Neural progenitor cell (in vitro differentiated cells): ENCODE data around the gene MT1B. TPM values are rescaled to one million over a fixed set of nuclear protein-coding genes. Genes with fewer than 3 reads are reported as not detected.

Experiments
- DNase-seq: peaks from one replicate; pipeline ENCODE4 v3.0.0-alpha.2; 2016; ENCODE audit warnings: low spot score
- H2AFZ ChIP-seq: fragments of 200-600 bp; sonication (generic); replicated peaks from 2 replicates; pipeline ENCODE4 v1.6.1; 2016; ENCODE audit warnings: antibody characterized with exemption
- H3F3A ChIP-seq: fragments of 200-600 bp; sonication (generic); 2 replicates; pipeline ENCODE4 v1.6.1; 2016; ENCODE audit warnings: antibody characterized with exemption, low read depth
- H3K27ac ChIP-seq: fragments of 200-600 bp; sonication (generic); 2 replicates; pipeline ENCODE4 v1.5.1; 2016; ENCODE audit warnings: mild to moderate bottlenecking
- H3K27me3 ChIP-seq: fragments of 200-600 bp; sonication (generic); 2 replicates; pipeline ENCODE4 v1.6.1; 2016; ENCODE audit warnings: mild to moderate bottlenecking, moderate library complexity
- H3K36me3 ChIP-seq: fragments of 200-600 bp; sonication (generic); 2 replicates; pipeline ENCODE4 v1.5.1; 2016
- H3K4me1 ChIP-seq: fragments of 200-600 bp; sonication (generic); 2 replicates; pipeline ENCODE4 v1.6.1; 2016; ENCODE audit warnings: mixed run types
- H3K4me2 ChIP-seq: fragments of 200-600 bp; sonication (generic); 2 replicates; pipeline ENCODE4 v1.6.1; 2016
- H3K4me3 ChIP-seq: fragments of 200-600 bp; sonication (generic); 2 replicates; pipeline ENCODE4 v1.5.1; 2016
- H3K79me2 ChIP-seq: fragments of 200-600 bp; sonication (generic); 2 replicates; pipeline ENCODE4 v1.6.1; 2016; ENCODE audit warnings: low read depth
- H3K9ac ChIP-seq: fragments of 200-600 bp; sonication (generic); 2 replicates; pipeline ENCODE4 v1.6.1; 2016
- H3K9me3 ChIP-seq: fragments of 200-600 bp; sonication (generic); 2 replicates; pipeline ENCODE4 v1.5.1; 2016; ENCODE audit warnings: low read depth
- H4K20me1 ChIP-seq: fragments of 200-600 bp; sonication (generic); 2 replicates; pipeline ENCODE4 v1.6.1; 2016; ENCODE audit warnings: low read depth
- H3K27ac Mint-ChIP-seq: 3 replicates; pipeline ENCODE4 v1.8.0; 2021; ENCODE audit warnings: mixed read lengths
- H3K27me3 Mint-ChIP-seq: 2 replicates; pipeline ENCODE4 v1.8.0; 2022; ENCODE audit warnings: low read depth, mild to moderate bottlenecking, inconsistent platforms, moderate library complexity, mixed read lengths; ENCODE audit not compliant: insufficient read depth
- H3K36me3 Mint-ChIP-seq: 3 replicates; pipeline ENCODE4 v1.8.0; 2021; ENCODE audit warnings: mixed read lengths
- H3K4me1 Mint-ChIP-seq: 3 replicates; pipeline ENCODE4 v1.8.0; 2021; ENCODE audit warnings: mixed read lengths
- H3K4me3 Mint-ChIP-seq: 3 replicates; pipeline ENCODE4 v1.8.0; 2021; ENCODE audit warnings: mild to moderate bottlenecking, moderate library complexity, mixed read lengths
- H3K9me3 Mint-ChIP-seq: 3 replicates; pipeline ENCODE4 v1.8.0; 2020; ENCODE audit warnings: mixed read lengths
- CTCF ChIP-seq: fragments of 200-600 bp; sonication (generic); IDR thresholded peaks from 2 replicates; pipeline ENCODE4 v1.5.1; 2017; ENCODE audit warnings: antibody characterized with exemption, mild to moderate bottlenecking
- EZH2 ChIP-seq: fragments of 200-600 bp; sonication (generic); IDR thresholded peaks from 2 replicates; pipeline ENCODE4 v1.6.1; 2017; ENCODE audit warnings: antibody characterized with exemption, mild to moderate bottlenecking, moderate library complexity
- EZH2phosphoT487 ChIP-seq: fragments of 200-600 bp; sonication (generic); IDR thresholded peaks from 2 replicates; pipeline ENCODE4 v1.6.1; 2017; ENCODE audit warnings: antibody characterized with exemption
- total RNA-seq: library from RNA; depleted of rRNA; stranded (reverse); fragments of >200 nt; gene quantifications from 2 replicates; pipeline ENCODE4 v1.2.3, GENCODE V29; 2015; ENCODE audit warnings: low replicate concordance

The MT1B gene
- total RNA-seq, 1 donor from 2014 or later = not detected

- H3K9ac ChIP-seq = no peak overlapping the region
- peaks cover 28% of the 10 kb centered on the region for H3K4me1 Mint-ChIP-seq
- no peak overlapping the region for H3K27ac Mint-ChIP-seq
- H3F3A ChIP-seq = peaks cover 28% of the 10 kb centered on the region
- H4K20me1 ChIP-seq = peaks cover 19% of the 10 kb centered on the region
- no peaks in the 10 kb centered on the region for H3K9me3 ChIP-seq
- no peak overlapping the region for H3K4me3 ChIP-seq
- H3K27me3 Mint-ChIP-seq = peaks cover 10% of the 10 kb centered on the region
- no peaks in the 10 kb centered on the region for H3K9me3 Mint-ChIP-seq
- H3K4me1 ChIP-seq = peaks cover 18% of the 10 kb centered on the region
- no peak overlapping the region for H3K27ac ChIP-seq
- peaks cover 94% of the 10 kb centered on the region for H3K27me3 ChIP-seq
- H3K4me3 Mint-ChIP-seq = no peak overlapping the region
- H3K4me2 ChIP-seq = no peak overlapping the region
- H3K36me3 Mint-ChIP-seq = no peaks in the 10 kb centered on the region
- DNase-seq = no peak
- H3K36me3 ChIP-seq = no peaks in the 10 kb centered on the region
- no peaks in the 10 kb centered on the region for H3K79me2 ChIP-seq
- no peak overlapping the region for H2AFZ ChIP-seq
- TF ChIP-seq EZH2phosphoT487 = no peak
- TF ChIP-seq EZH2 = no peak
- TF ChIP-seq CTCF = no peak
Observed at GRCh38 chr16:56605475-56605874, 46.2 kb upstream of the MT1B start.

DNA sequence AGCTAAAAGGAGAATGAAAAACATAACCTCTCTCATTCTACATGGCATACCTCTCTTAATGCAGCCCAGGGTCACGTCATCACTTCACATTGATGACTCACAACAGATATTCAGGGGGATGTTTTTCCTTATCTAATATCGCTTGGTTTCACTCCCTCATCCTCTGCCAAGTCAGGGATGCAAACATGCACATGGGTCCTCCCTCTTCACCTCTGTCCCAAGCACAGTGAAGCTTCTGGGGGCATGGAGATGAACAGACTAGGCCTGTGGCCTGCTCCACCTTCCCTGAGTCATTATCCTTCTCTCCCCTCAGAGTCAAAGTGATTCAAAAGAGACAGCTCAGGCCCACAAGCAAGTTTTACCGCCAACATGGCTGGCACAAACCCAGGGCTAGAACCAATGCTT is 45.6 kb upstream of the MT1B start:
- DNase-seq = no peak
- Histone ChIP-seq H3K9ac (no peak overlapping the region), H3K4me1 (peaks cover 18% of the 10 kb centered on the region), H3K36me3 (no peaks in the 10 kb centered on the region), H3K4me3 (no peak overlapping the region), H3K27me3 (peaks cover 99% of the 10 kb centered on the region), H3K4me2 (no peak overlapping the region), H3K79me2 (no peaks in the 10 kb centered on the region), H3K9me3 (no peaks in the 10 kb centered on the region), H4K20me1 (peaks cover 19% of the 10 kb centered on the region), H3F3A (peaks cover 28% of the 10 kb centered on the region), H2AFZ (no peak overlapping the region), H3K27ac (no peak overlapping the region)
- Mint-ChIP-seq H3K4me1 (peaks cover 32% of the 10 kb centered on the region), H3K27ac (no peak overlapping the region), H3K36me3 (no peaks in the 10 kb centered on the region), H3K9me3 (no peaks in the 10 kb centered on the region), H3K4me3 (no peak overlapping the region), H3K27me3 (peaks cover 12% of the 10 kb centered on the region)
- TF ChIP-seq EZH2 (no peak), CTCF (no peak), EZH2phosphoT487 (no peak)

DNA sequence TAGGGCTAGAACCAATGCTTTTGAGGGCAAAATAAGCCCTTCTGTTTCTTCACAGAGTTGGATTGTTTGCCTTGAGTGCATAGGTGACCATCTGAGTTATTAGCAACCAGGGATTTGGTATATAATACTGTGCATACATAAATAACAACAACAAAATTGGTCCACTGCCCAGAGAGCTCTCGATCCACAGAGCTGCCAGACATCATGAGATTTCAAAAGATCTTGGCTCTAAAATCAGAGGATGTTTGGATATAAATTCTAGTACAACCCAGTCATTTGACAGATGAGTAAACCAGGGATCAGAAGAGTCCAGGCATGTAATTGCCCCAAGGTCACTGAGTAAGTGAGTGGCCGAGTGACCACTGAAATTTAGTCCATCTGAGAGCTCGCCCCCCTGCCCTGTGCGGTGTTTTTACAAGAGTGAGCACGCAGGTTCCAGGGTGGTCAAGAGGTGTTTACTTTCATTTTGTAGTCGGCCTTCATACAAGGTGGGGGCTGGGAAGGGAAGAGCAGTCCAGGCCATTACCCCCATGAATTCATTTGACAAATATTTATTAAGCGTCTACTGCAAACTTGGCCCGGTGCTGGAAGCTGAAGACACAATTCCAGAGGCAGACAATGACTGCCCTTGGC is 45.1 kb upstream of the MT1B start:
- H3K27me3 ChIP-seq = peaks cover 99% of the 10 kb centered on the region
- no peaks in the 10 kb centered on the region for H3K9me3 Mint-ChIP-seq
- no peak for DNase-seq
- H3K4me2 ChIP-seq = no peak overlapping the region
- H3F3A ChIP-seq = peaks cover 25% of the 10 kb centered on the region
- no peak overlapping the region for H3K27ac ChIP-seq
- peaks cover 15% of the 10 kb centered on the region for H3K27me3 Mint-ChIP-seq
- H3K36me3 ChIP-seq = no peaks in the 10 kb centered on the region
- no peak overlapping the region for H3K4me3 ChIP-seq
- peaks cover 19% of the 10 kb centered on the region for H4K20me1 ChIP-seq
- TF ChIP-seq EZH2phosphoT487 (no peak), EZH2 (no peak), CTCF (no peak)
- H3K4me3 Mint-ChIP-seq = peak overlapping the region; percentile 31
- H3K36me3 Mint-ChIP-seq = no peaks in the 10 kb centered on the region
- no peak overlapping the region for H3K27ac Mint-ChIP-seq
- H3K9ac ChIP-seq = no peak overlapping the region
- no peaks in the 10 kb centered on the region for H3K79me2 ChIP-seq
- no peaks in the 10 kb centered on the region for H3K9me3 ChIP-seq
- peaks cover 35% of the 10 kb centered on the region for H3K4me1 Mint-ChIP-seq
- H3K4me1 ChIP-seq = peaks cover 18% of the 10 kb centered on the region
- H2AFZ ChIP-seq = no peak overlapping the region
